SKM-1 treated with dmso at 0.1 percent for 144 hours (cell line): ENCODE results near the gene PCDH11X.
"Not testable (repeated sequence)": the region's sequence is repeated elsewhere in the genome, so short reads cannot be mapped to it uniquely, and the experiment has no call there.

ENCODE experiments used
- DNase-seq: peaks from one replicate; lab custom pipeline; 2025; ENCODE audit not compliant: unreplicated experiment; lab: John Stamatoyannopoulos, UW

The PCDH11X gene, protein sequence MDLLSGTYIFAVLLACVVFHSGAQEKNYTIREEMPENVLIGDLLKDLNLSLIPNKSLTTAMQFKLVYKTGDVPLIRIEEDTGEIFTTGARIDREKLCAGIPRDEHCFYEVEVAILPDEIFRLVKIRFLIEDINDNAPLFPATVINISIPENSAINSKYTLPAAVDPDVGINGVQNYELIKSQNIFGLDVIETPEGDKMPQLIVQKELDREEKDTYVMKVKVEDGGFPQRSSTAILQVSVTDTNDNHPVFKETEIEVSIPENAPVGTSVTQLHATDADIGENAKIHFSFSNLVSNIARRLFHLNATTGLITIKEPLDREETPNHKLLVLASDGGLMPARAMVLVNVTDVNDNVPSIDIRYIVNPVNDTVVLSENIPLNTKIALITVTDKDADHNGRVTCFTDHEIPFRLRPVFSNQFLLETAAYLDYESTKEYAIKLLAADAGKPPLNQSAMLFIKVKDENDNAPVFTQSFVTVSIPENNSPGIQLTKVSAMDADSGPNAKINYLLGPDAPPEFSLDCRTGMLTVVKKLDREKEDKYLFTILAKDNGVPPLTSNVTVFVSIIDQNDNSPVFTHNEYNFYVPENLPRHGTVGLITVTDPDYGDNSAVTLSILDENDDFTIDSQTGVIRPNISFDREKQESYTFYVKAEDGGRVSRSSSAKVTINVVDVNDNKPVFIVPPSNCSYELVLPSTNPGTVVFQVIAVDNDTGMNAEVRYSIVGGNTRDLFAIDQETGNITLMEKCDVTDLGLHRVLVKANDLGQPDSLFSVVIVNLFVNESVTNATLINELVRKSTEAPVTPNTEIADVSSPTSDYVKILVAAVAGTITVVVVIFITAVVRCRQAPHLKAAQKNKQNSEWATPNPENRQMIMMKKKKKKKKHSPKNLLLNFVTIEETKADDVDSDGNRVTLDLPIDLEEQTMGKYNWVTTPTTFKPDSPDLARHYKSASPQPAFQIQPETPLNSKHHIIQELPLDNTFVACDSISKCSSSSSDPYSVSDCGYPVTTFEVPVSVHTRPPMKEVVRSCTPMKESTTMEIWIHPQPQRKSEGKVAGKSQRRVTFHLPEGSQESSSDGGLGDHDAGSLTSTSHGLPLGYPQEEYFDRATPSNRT (N-terminal part only)

DNA sequence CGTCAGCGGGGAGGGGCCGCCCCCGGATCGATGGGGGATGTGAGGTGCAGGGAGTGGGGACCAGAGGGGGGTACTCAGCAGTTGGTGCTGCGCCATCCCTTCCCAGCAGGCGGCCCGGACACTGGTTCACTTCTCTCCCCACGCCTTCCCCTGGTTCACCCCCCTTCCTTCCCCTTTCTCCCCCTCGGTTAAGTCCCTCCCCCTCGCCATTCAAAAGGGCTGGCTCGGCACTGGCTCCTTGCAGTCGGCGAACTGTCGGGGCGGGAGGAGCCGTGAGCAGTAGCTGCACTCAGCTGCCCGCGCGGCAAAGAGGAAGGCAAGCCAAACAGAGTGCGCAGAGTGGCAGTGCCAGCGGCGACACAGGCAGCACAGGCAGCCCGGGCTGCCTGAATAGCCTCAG lies at the start of gene PCDH11X:
PCDH11X (plus strand) TSS at position 241 of the 400 bp plus-strand sequence. CDS start 56,130 bp downstream, outside the sequence.
- peak; percentile 9 for DNase-seq

DNA sequence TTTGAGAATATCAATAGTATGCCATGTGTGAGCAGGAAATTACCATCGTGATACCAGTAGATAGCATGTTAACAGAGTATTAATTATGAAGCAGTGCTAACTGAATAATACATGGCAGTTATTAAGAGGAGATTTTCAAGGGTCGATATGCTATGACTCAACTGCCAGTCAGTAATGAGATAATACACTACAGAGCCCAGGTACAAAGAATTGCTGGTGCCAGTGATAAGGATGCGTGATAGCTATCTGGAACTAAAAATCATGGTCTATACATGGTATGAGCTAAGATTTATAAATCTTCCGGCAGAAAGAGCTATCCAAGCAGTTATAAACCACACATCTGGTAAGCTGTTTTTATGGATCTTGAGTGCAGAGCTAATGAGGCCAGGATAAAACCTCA lies 31.7 kb upstream of the PCDH11X start:
- not testable (repeated sequence) for DNase-seq

DNA sequence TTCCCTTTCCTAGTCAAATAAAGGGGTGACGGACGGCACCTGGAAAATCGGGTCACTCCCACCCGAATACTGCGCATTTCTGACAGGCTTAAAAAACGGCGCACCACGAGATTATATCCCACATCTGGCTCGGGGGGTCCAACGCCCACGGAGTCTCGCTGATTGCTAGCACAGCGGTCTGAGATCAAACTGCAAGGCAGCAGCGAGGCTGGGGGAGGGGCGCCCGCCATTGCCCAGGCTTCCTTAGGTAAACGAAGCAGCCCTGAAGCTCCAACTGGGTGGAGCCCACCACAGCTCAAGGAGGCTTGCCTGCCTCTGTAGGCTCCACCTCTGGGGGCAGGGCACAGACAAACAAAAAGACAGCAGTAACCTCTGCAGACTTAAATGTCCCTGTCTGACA lies 26.2 kb upstream of the PCDH11X start:
- not testable (repeated sequence) for DNase-seq

DNA sequence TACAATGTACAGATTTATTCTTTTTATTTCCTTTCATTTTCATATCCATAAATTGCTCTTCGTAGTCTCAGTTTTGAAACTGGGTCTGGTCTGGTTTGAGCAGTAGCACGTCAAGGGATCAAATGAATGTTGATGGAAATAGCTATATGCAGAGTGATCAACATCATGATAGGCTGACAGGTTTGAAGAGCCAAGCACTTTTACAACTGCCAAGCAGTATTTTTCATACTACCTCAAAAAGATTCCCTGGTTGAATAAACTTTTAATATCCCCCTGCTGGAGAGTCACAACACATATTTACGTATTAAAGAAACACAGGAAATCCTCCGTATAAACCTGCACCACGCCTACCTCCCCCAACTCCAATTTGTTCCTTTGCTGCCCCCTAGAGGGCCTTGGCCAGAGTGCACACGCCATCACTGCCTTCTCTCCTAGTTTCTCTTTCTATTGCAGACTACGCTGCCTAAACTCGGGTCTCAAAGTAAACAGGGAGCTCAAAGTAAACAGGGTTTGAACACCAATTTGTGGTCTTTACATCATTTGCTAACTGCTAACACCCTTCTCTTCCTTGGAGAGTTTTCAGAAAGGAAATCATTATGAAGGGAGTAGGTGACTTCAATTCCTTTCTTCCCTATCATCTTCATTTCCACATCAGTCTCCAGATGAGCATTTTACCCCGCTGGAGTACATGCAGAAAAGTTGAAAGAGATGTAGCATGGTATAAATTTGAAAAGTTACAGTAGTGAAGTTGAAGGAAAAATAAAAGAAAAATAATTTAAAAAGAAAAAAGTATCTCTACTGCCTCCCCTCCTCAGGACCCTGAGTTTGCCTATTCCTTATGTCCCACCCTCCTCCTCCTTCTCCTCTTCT lies 8.3 kb upstream of the PCDH11X start:
- DNase-seq: not testable (repeated sequence)

DNA sequence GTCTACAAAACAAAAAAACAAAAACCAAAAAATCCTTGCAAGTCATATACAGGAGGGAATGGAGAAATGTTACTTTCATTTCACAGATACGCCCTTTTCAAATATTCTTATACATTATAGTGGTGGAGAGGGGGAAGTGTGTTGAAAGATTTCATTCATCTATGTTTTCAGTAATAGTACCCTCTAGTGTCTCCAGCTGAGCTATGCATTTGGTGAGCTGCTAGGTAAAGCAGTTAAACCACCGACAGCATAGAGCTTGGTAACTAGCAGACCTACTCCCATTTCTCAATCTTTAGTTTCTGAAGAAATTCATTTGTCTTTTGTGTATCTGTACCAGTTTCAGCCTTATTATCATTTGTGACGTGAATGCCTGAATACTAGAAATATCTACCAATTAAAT lies 5.2 kb upstream of the PCDH11X start:
- DNase-seq: not testable (repeated sequence)

DNA sequence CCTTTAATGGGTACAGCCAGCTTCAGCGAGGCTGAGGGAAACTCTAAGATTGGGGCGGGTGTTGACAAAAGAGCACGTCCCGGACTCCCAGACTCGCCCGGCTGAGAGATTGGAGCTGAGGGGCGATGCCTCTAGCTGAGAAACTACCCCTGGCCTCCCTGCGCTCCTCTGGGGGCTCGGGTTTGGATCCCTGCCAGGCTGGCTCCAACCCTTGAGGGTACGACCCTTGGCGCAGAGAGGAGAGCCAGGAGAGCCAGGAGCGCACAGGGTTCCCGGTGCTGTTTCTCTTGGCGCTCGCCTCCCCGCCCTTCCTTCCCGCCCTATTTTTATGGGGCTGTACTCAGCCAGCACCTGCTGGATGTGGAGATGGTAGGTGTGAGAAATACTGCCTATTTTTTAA lies 833 bp downstream of the PCDH11X start:
- DNase-seq: not testable (repeated sequence)

DNA sequence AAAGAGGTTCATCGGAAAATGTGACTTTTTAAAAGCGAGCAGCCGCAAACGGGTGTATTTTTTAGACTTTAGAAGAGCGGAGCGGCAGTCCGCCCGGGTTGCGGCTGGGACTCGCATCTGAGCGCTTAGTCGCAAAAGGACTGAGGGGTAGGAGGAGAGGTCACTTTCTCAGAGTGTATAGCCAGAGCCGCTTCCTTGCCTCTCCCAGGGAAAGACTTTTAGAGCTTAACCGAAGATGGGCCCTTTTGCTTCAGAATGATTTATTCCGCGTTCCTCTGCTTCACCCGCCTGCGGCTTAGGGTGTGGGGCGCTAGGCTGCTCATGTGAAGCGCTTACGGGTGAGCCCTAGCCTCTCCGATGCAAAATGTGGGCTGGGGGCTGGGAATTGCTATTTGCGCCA lies 1.5 kb downstream of the PCDH11X start:
- DNase-seq: not testable (repeated sequence)

DNA sequence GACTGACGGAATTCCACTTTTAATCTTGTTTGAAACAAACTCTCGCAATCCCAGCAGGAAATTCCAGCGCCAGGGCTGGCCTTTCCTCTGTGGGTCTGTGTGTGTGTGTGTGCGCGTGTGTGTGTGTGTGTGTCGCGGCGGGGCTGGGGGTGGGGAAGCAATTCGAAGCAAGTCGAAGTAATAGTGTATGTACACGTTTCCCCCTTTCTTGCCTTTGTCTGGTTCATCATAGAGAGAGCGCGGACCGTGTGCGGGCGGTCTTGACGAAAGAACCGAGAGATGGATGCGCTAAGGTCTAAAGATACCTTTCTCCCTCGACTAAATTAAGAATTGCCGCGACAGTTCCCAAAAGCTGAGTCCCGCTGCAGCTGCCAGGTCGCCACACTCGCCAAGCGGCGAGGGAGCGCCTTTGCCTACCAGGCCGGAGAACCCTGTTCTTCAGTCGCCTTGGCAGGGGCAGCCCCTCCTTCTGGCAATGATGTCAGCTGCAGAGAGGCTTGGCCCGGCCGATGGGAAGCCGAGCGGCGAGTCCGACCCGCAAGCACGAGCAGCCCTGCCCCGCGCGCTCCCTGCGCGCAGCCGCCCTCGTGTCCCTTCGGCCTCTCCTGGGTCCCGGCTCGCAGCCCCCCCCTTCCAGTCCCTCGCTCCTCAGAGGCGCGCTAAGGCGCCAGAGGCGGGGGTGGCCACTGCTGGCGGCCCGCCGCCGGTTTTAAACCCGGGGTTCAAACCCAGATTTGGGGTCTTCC lies 2.6 kb downstream of the PCDH11X start:
- not testable (repeated sequence) for DNase-seq

DNA sequence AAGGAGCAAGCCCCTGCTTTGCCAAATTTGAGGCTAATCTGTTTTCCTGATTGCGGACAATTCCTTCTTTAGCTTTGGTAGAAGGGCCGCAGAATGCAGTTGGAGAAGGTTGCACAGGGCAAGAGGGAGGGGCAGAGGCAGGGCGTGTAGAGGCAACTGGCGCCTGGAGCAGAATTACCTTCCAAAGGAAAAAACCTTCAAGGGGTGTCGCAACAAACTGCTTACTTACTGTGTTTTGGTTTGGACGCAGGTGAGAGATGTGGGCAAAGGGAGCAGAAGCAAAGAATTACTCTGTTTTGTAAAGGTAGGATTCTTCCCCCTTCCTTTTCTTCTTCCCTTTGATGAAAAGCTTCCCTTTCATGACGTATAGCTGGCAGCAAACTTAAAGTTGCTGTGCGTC lies 3.6 kb downstream of the PCDH11X start:
- not testable (repeated sequence) for DNase-seq

DNA sequence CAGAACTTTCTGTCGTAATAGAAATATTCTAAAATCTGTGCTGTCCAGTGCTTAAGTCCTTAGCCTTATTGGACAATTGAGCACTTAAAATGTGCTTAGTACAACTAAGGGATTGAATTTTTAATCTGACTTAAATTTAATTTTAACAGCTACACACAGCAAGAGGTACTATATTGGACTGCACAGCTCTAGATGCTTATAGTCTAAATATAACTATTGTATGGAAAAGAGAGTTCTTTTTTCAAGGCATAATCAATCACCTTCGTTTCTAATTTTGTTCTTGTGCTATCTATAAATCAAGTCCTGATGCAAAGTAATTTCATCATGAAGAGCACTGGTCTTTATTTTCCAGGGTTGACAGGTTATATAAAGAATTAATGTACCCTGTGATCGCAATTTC lies 38.4 kb downstream of the PCDH11X start:
- DNase-seq: not testable (repeated sequence)

DNA sequence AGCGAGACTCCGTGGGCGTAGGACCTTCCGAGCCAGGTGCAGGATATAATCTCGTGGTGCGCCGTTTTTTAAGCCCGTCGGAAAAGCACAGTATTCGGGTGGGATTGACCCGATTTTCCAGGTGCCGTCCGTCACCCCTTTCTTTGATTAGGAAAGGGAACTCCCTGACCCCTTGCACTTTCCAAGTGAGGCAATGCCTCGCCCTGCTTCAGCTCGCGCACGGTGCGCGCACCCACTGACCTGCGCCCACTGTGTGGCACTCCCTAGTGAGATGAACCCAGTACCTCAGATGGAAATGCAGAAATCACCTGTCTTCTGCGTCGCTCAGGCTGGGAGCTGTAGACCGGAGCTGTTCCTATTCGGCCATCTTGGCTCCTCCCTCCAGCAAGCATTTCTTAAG lies 46.1 kb downstream of the PCDH11X start:
- not testable (repeated sequence) for DNase-seq
